ENCODE results near the gene GKN1.

GKN1 gene

DNA sequence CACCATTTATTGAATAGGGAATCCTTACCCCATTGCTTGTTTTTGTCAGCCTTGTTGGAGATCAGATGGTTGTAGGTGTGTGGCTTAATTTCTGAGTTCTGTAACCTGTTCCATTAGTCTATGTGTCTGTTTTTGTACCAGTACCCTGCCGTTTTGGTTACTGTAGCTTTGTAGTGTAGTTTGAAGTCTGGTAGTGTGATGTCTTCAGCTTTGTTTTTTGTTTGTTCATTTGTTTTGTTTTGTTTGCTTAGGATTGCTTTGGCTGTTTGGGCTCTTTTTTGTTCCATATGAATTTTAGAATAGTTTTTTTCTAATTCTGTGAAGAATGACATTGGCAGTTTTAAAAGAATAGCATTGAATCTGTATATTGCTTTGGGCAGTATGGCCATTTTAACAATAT is 34.5 kb upstream of the GKN1 start:
- ChIA-PET CTCF (no interaction called here), POLR2A (ENCODE audit: low non-redundant PET) (no interaction called here)
- H3K27ac ChIP-seq, result no peak overlapping the region
- TF ChIP-seq CTCF (conservative IDR thresholded peaks at IDR 0.05; ENCODE audit: low read depth), result no peak
- no peak for DNase-seq (ENCODE audit: low spot score)

GRCh38 chr2:68940369-68940768 is 34.1 kb upstream of the GKN1 start:
- CTCF ChIA-PET, result interaction anchor here (0.6 kb wide), 1 partner anchor 345 kb away, joined by 3 read pairs; no protein-coding TSS in a partner anchor
- no peak for TF ChIP-seq CTCF (conservative IDR thresholded peaks at IDR 0.05; ENCODE audit: low read depth)

DNA sequence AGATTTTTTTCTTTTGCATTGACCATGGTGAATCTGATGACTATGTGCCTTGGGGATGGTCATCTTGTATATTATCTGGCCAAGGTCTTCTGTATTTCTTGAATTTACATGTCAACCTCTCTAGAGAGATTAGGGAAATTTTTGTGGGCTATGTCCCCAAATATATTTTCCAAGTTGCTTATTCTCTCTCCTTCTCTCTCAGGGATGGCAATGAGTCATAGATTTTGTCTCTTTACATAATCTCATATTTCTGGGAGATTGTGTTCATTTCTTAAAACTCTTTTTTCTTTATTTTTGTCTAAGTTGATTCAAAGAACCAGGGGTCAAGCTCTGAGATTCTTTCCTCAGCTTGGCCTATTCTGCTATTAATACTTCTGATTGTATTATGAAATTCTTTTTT is 31.6 kb upstream of the GKN1 start:
- TF ChIP-seq CTCF (conservative IDR thresholded peaks at IDR 0.05; ENCODE audit: low read depth), result no peak
- POLR2A ChIA-PET (ENCODE audit: low non-redundant PET), result no interaction called here
- CTCF ChIA-PET, result interaction anchor here (0.5 to 1.6 kb wide), 10 partner anchors 10 to 1466 kb away, joined by 3 to 8 read pairs (median 4); partner anchors contain the start of gene GKN2

More at GRCh38 chr2:68940369-68940768, 34.1 kb upstream of the GKN1 start:
- POLR2A ChIA-PET (ENCODE audit: low non-redundant PET), result no interaction called here
- DNase-seq (ENCODE audit: low spot score), result no peak
- H3K27ac ChIP-seq, result no peak overlapping the region

GRCh38 chr2:68943581-68944568 is 30.6 kb upstream of the GKN1 start:
- no peak overlapping the region for H3K27ac ChIP-seq
- CTCF ChIA-PET, result interaction anchor here (0.5 to 1.6 kb wide), 16 partner anchors 9 to 480 kb away, joined by 3 to 7 read pairs (median 3); partner anchors contain the start of gene GKN2
- DNase-seq (ENCODE audit: low spot score), result peak; percentile 55
- peak; percentile 83 for TF ChIP-seq CTCF (conservative IDR thresholded peaks at IDR 0.05; ENCODE audit: low read depth)
- POLR2A ChIA-PET (ENCODE audit: low non-redundant PET), result no interaction called here

More for the DNA sequence above, 31.6 kb upstream of the GKN1 start:
- no peak overlapping the region for H3K27ac ChIP-seq
- DNase-seq (ENCODE audit: low spot score), result no peak

GRCh38 chr2:68946117-68946516 is 28.3 kb upstream of the GKN1 start:
- CTCF ChIA-PET, result no interaction called here
- POLR2A ChIA-PET (ENCODE audit: low non-redundant PET), result no interaction called here
- H3K27ac ChIP-seq, result no peak overlapping the region
- no peak for TF ChIP-seq CTCF (conservative IDR thresholded peaks at IDR 0.05; ENCODE audit: low read depth)
- no peak for DNase-seq (ENCODE audit: low spot score)

- POLR2A ChIA-PET (ENCODE audit: low non-redundant PET), result no interaction called here
- DNase-seq (ENCODE audit: low spot score), result no peak
- no peak for TF ChIP-seq CTCF (conservative IDR thresholded peaks at IDR 0.05; ENCODE audit: low read depth)
- CTCF ChIA-PET, result no interaction called here
- no peak overlapping the region for H3K27ac ChIP-seq
These were observed 25.7 kb upstream of the GKN1 start for GRCh38 chr2:68948710-68949109.
